A549 treated with GW870086 at 1 μM for 4 hours (cell line): ENCODE measurements around the gene TGFBRAP1. TPM values are rescaled to one million over a fixed set of nuclear protein-coding genes. Genes with fewer than 3 reads are reported as not detected.

ENCODE experiments used
- total RNA-seq: library from RNA; stranded (reverse); fragments of 200-300 nt; extraction: Qiagen RNA extraction; gene quantifications from 5 replicates; pipeline ENCODE4 v1.2.3, GENCODE V29; 2022; ENCODE audit warnings: low read depth

The TGFBRAP1 gene, protein sequence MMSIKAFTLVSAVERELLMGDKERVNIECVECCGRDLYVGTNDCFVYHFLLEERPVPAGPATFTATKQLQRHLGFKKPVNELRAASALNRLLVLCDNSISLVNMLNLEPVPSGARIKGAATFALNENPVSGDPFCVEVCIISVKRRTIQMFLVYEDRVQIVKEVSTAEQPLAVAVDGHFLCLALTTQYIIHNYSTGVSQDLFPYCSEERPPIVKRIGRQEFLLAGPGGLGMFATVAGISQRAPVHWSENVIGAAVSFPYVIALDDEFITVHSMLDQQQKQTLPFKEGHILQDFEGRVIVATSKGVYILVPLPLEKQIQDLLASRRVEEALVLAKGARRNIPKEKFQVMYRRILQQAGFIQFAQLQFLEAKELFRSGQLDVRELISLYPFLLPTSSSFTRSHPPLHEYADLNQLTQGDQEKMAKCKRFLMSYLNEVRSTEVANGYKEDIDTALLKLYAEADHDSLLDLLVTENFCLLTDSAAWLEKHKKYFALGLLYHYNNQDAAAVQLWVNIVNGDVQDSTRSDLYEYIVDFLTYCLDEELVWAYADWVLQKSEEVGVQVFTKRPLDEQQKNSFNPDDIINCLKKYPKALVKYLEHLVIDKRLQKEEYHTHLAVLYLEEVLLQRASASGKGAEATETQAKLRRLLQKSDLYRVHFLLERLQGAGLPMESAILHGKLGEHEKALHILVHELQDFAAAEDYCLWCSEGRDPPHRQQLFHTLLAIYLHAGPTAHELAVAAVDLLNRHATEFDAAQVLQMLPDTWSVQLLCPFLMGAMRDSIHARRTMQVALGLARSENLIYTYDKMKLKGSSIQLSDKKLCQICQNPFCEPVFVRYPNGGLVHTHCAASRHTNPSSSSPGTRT
- 14.2 to 17.6 TPM (median 16.4 TPM) in 5 replicates for total RNA-seq

DNA sequence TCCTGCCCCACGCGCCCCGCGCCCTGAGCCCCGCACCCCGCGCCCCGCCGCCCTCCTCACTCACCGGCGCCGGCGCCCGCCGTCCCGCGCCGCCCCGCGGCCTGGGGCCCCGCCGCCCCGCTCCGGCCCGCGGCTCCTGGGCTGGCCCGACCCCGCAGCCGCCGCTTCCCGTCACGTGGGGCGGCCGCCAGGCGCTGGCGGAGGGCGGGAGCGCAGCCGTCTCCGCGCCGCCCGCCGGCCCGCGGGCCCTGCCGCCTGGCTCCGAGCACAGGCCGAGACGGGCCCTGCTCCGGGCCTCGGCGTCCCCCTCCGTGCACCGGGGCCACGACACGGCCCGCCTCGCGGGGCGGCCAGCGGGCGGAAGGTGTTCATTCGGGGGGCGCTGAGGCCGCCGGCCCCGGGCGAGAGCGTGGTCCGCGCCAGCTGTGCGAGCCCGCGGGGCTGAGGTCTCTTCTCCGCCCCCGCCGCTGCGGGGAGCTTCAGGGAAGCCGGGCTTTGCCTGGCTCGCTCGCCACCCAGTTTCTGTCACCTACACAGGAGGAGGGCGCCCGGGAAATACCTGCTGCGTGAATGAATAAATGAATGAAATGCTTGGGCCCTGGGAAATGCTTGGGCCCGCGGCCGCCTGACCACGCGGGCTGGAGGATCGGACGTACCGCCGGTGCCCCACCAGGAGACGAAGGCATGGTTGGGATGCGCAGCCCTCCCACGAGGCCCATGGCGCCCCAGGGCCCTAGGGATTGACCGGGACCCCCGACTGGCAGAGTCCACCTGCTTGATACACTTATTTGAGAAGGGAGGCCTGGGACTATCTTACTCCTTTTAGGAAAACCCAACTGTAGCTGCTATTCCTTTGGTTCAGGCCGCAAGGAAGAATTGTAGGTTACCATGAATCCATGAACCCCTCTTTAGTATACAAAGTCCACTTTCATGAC is at the start of gene TGFBRAP1:
Gene TGFBRAP1 (minus strand): TSS at position 175 of the 935 bp plus-strand sequence. CDS start 21,434 bp downstream, outside the sequence.

DNA sequence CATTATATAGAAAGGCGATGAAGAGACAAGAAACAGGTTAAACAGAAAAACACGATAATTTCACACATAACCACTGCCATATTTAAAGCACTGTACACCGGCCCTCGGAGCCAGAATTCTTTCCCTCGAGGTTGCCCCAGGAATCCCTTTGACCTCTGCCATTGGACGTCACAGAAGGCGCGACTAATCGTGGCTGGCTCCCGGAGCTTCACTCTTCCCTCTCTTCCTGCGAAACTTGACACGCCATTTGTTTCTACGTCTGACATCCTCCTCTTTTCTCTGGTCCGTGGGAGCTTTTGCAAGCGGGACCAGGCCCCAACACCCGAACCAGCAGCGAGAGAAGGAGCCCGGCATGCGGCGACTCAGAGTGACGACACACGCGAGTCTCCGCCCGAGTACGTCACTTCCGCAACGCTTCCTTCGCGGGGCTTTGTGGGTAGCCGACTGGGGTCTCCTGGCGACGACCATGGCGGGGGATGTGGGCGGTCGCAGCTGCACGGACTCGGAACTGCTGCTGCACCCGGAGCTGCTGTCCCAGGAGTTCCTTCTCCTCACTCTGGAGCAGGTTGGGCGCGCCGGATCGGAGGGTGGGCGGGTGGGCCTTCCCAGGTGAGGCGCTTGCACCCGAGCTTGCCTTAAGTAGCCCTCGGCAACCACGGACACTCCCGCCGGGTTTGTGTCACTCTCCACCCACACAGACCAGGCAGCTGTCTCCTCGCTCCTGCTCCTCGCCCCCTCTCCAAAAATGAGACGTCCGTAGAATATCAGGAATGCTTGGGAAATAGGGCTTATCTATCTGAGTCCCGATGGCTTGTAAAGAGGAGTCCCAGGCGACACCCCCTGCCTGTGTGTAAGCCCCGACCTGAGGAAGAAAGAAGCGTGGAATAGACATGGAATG is 7.8 kb upstream of the TGFBRAP1 start, which contains the start of gene C2orf49:
Gene C2orf49 (plus strand): TSS at position 419 of the 898 bp plus-strand sequence. CDS start 48 bp downstream, at position 467.

DNA sequence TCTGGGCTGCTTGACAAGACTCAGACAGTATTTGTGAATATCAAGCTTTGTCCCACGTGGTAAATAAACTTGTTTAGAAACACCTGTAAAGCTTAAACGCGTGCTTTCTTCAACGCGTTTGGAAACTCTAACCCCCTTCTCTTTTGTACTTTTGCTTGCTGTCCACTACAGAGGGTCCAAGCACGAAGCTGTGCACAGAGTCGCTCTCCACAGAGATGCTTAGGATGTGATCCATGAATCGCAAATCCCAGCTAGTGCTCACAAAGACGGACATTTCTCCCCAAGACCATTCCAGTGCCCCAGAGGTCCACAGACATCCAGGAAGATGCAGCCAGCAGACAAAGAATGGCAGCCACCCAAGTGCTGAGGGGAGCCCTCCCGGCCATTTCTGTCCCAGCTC is 88.1 kb downstream of the TGFBRAP1 start, which contains the start of gene GPR45:
Gene GPR45 (plus strand): TSS at position 301 of the 400 bp plus-strand sequence. CDS start 116 bp downstream, outside the sequence.

Other genes starting within 250 kb of the TGFBRAP1 start
- not detected in 5 replicates for gene GPR45, start 88.0 kb downstream of the TGFBRAP1 start, total RNA-seq
- gene C2orf49, start 7.8 kb upstream of the TGFBRAP1 start, total RNA-seq: 9.3 to 15.0 TPM (median 12.9 TPM) in 5 replicates
- gene FHL2, start 69.3 kb upstream of the TGFBRAP1 start, total RNA-seq: 64.2 to 81.4 TPM (median 69.4 TPM) in 5 replicates